ENCODE results near the gene UBE3B.

Gene UBE3B

DNA sequence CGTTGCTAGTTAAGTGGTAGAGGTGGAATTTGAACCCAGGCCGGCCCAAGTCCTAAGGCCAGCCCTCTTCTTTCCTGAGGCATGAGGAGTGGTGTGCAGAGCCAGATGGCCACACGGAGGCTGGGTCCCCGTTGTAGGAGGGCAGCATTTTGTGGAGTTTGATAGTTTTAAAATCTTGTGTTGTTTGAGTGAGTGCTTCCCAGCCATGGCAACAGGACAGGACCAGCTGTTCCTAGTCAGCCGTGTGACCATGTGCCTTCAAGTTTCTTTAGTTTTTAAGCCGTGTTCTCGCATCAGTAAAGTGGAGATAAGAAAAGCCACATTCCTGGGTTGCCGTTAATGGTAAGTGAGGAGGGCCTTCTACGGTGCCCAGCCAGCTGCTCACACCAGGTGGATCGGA, 44.4 kb downstream of the UBE3B start:
- Mint-ChIP-seq H3K27ac (no peak overlapping the region), H3K27me3 (no peaks in the 10 kb centered on the region), H3K36me3 (peaks cover 7% of the 10 kb centered on the region), H3K9me3 (no peaks in the 10 kb centered on the region), H3K4me3 (no peak overlapping the region), H3K4me1 (no peaks in the 10 kb centered on the region)

DNA sequence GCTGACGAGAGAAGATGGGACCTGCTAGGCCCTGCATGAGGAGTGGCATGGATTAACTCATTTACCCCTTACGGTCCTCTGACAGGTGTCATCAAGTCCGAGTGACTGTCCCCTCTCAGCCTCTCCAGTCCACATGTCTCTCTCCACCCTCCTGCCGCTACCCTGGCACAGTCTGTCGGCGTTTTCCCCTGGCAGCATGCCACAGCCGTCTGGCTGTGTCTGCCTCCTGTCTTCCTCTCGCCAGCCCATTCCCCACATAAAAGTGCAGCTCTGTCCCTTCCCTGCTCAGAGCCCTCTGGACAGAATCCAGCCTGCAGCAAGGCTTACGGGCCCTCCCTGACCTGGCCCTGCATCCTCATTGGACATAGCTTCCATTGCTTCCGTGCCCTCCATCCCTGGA, 45.6 kb downstream of the UBE3B start:
- H3K36me3 Mint-ChIP-seq = peaks cover 4% of the 10 kb centered on the region
- H3K4me3 Mint-ChIP-seq = no peak overlapping the region
- H3K27me3 Mint-ChIP-seq = no peaks in the 10 kb centered on the region
- H3K4me1 Mint-ChIP-seq = no peaks in the 10 kb centered on the region
- H3K27ac Mint-ChIP-seq = no peak overlapping the region
- no peaks in the 10 kb centered on the region for H3K9me3 Mint-ChIP-seq

DNA sequence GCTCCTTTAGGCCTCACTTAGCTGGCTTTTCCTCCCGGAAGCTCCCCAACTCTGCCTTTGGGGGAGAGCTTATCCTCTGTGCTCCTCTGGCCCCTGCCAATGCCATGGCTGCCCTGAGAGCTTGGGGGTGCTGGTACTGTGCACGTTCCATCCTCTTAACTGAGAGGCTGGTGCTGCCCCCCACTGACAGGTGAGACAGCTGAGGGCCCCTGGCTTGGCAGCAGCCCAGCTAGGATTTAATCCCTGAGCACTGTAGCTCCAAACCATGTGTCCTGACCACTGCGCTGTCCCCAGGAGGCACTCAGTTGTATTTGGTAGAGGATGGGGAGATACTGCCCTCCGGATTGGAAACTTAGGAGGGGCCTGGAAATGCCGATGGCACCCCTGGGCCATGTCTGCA, 46.1 kb downstream of the UBE3B start:
- Mint-ChIP-seq H3K9me3 (no peaks in the 10 kb centered on the region), H3K27me3 (no peaks in the 10 kb centered on the region), H3K27ac (no peak overlapping the region), H3K4me3 (no peak overlapping the region), H3K36me3 (peaks cover 4% of the 10 kb centered on the region), H3K4me1 (no peaks in the 10 kb centered on the region)

DNA sequence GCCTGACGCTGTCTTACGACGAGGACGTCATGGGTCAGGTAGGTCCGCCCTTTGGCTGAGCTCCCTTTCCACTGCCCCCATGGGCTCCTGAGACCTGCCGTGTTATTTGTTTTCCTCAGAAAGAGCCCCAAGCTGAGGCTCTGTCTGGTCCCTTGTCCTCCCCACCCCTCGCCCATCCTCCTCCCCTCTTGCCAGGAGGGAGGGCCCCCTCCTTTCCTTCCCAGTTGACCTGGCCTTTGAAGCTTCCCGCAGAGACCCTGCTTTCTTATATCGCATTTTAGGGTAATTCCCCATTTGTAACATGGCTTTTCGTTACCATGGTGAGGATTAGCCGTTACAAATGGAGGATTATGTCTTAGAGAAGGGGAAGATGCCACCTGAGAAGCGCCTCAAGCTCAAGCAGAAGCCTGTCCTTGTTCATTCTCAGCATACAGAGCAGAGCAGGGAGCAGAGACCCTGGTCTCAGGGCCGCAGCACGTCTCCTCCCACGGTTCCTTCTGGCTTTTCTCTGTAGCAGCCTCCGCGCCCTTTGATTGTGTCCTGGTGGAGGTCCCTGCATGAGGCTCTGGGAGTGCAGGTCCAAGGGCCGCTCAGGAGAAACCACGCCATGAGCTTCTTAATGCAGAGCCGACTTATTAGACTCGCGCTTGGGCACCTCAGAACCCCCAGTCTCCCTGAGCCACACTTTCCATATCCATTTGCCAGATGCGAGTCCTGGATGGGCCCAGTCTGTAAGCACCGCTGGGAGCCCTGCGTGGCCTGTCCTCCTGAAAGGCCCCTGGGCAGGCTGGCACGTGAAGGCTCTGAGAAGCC, 47.2 kb downstream of the UBE3B start:
- Mint-ChIP-seq H3K27me3 (no peaks in the 10 kb centered on the region), H3K9me3 (no peaks in the 10 kb centered on the region), H3K27ac (no peak overlapping the region), H3K4me1 (no peaks in the 10 kb centered on the region), H3K36me3 (peaks cover 4% of the 10 kb centered on the region), H3K4me3 (no peak overlapping the region)

DNA sequence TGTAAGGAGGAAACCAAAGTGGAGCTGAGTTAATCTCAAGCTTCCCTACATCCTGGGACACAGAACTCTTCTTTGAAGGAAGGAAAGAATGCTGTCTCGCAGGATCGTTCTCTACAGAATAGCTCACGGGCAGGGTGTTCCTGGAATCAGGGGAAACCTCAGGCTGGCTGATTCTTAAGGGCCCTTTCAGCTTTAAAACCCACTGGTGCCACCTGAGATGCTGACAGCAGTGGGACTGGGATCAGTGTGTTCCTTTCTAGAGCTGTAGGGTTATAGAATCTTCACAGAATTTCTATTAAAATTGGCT, 47.8 kb downstream of the UBE3B start:
- peaks cover 6% of the 10 kb centered on the region for H3K36me3 Mint-ChIP-seq
- H3K27me3 Mint-ChIP-seq = no peaks in the 10 kb centered on the region
- no peak overlapping the region for H3K27ac Mint-ChIP-seq
- no peaks in the 10 kb centered on the region for H3K9me3 Mint-ChIP-seq
- H3K4me1 Mint-ChIP-seq = no peaks in the 10 kb centered on the region
- no peak overlapping the region for H3K4me3 Mint-ChIP-seq

DNA sequence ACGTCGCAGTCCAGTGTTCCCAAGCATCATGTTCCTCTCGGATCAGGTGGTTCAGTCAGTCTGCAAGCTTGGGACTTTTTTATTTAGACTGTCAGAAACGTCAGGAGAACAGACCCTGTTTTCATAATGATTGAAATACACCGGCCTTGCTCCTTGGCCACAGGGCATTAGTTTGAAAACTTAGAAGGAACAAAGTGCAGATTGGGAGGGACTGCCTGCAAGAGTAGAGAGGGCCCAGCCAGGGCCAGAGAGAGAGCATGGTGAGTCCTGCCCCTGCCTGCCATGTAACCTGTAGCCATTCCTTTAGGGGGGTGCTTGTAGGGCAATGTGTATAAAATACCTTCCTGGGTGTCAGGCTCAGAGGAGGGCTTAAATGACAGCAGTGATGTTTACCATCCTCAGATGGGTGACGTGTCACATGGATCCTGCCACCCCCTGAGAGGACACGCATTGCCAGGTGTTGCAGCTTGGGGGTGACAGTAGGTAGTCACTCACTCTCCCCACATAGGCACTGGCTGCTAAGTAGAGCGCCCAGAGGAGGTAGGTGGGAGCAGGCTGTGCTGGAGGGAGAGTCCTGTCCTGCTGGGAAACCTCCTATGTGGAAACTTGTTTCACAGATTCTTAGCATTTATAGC, 50.2 kb downstream of the UBE3B start:
- peak overlapping the region; percentile 38 for H3K27ac Mint-ChIP-seq
- no peak overlapping the region for H3K4me3 Mint-ChIP-seq

DNA sequence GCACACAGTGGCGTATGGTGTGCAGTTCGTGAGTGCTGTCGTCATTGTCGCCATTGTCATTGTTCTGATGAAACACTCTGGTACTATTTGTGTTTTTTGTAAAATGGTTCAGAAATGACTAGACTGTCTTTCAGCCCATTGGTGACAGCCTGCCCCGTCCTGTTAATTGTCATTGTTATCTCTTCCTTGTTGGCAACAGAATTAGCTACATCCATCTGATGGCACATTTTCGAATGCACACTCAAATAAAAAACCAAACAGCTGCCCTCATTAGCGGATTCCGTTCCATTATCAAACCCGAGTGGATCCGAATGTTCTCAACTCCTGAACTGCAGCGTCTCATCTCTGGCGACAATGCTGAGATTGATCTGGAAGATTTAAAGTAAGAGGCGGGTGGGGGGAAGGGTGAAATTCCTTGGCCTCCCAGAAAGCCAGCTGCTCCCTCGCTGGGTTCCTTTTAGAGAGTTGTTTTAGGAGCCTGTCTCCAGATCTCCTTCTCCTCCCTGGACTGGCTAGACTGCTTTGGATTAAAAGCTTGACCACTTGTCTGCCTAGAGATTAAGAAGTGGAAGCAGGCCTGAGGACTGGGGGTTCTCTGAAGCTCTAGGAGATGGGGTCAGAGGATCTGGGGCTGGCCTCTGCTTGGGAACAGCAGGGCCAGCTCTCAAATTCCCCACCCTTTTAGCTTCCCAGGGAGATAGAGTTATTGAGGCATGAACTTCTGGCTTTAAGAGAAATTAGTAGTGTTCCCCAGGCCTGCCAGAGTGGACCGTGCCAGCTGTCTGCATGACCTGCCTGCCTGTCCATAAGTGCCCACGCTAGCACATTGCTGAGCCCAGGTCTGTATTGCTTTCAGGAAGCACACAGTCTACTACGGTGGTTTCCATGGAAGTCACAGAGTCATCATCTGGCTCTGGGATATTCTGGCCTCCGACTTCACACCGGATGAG, 52.5 kb downstream of the UBE3B start:
- Mint-ChIP-seq H3K9me3 (no peaks in the 10 kb centered on the region), H3K27me3 (no peaks in the 10 kb centered on the region), H3K36me3 (peaks cover 4% of the 10 kb centered on the region), H3K27ac (no peak overlapping the region), H3K4me1 (no peaks in the 10 kb centered on the region), H3K4me3 (no peak overlapping the region)

More for the DNA sequence above, 50.2 kb downstream of the UBE3B start:
- Mint-ChIP-seq H3K36me3 (peaks cover 6% of the 10 kb centered on the region), H3K9me3 (no peaks in the 10 kb centered on the region), H3K4me1 (no peaks in the 10 kb centered on the region), H3K27me3 (no peaks in the 10 kb centered on the region)

DNA sequence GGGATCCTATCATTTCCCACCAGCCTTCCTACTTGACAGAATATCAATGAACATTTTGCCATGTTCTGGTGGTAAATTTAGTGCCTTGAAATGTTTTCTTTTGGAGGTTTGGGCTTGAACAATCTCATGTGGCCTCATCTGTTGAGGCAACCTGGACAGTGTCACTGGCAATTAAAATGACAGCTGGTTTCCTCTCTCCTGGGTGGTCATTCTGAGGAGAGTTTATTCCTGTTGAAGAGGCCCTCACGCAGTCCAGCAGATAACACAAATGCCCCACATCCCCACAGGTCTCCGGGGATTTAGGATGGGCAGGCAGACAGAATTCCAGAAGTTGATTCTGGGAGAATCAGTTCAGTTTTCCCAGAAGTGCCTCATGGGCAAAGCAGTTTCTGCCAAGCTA, 54.0 kb downstream of the UBE3B start:
- H3K36me3 Mint-ChIP-seq = peaks cover 4% of the 10 kb centered on the region
- H3K4me3 Mint-ChIP-seq = no peak overlapping the region
- H3K9me3 Mint-ChIP-seq = no peaks in the 10 kb centered on the region
- H3K27ac Mint-ChIP-seq = no peak overlapping the region
- no peaks in the 10 kb centered on the region for H3K27me3 Mint-ChIP-seq
- no peaks in the 10 kb centered on the region for H3K4me1 Mint-ChIP-seq

DNA sequence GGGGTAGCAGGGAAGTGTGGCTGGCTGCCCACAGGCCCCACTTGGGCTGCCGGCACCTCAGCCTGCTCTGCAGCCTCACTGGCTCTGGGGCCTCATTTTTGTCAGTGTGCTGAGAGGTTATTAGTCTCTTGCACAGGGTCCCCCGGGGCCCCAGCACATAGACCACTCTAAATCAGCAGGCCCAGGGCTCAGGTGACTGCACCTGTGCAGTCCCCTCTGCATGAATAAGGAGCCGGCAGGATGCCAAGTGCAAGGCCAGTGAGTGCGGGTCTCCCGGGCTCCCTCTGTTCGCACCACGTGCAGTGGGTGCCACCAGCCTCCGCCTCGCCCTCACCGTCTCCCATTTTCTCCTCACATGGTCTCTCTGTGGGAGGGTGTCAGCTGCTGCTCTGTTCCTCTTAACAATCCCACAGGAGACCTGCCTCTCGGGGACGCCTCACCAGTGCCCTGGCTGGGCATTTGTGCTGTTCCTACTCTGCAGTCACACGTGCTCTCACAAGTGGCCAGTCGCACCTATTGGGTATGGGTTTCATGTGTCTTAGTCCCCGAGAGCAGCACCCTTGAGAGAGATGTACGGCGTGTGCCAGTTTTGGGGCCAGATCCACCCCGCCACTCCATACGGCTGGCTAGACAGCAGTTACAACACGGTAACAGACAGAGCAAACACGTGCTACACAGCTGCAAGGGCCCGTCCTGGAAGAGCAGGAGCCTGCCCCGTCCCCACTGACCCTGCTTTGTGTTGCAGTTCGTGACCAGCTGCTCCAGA, 55.5 kb downstream of the UBE3B start:
- Mint-ChIP-seq H3K9me3 (no peaks in the 10 kb centered on the region), H3K36me3 (peaks cover 4% of the 10 kb centered on the region), H3K4me3 (no peak overlapping the region), H3K27ac (no peak overlapping the region), H3K27me3 (no peaks in the 10 kb centered on the region), H3K4me1 (no peaks in the 10 kb centered on the region)

DNA sequence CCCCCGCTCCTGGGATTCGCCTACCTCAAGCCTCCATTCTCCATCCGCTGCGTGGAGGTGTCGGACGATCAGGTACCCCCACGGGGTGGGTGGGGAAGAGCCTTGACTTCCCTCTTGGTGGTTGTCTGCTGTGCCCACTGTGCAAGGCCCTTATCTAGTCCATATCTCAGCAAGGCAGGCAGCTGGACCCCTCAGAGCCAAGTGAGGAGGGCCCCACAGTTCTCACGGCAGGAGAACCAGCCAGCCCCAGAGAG, 56.0 kb downstream of the UBE3B start:
- H3K4me1 Mint-ChIP-seq = no peaks in the 10 kb centered on the region
- H3K27me3 Mint-ChIP-seq = no peaks in the 10 kb centered on the region
- peaks cover 4% of the 10 kb centered on the region for H3K36me3 Mint-ChIP-seq
- no peak overlapping the region for H3K27ac Mint-ChIP-seq
- H3K9me3 Mint-ChIP-seq = no peaks in the 10 kb centered on the region
- no peak overlapping the region for H3K4me3 Mint-ChIP-seq

DNA sequence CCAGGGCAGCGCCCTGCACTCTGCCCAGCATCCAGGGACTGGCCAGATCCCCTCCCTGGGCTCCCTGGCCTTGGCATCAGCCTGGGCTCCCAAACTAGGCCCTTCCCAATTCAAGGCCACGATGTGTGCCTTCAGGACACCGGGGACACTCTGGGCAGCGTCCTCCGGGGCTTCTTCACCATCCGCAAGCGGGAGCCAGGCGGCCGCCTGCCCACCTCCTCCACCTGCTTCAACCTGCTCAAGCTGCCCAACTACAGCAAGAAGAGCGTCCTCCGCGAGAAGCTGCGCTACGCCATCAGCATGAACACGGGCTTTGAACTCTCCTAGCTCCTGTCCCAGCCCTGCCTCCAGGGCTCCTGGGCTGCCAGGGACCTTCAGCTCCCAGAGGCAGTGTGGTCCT, 57.0 kb downstream of the UBE3B start:
- Mint-ChIP-seq H3K36me3 (peaks cover 4% of the 10 kb centered on the region), H3K27me3 (no peaks in the 10 kb centered on the region), H3K27ac (no peak overlapping the region), H3K4me3 (no peak overlapping the region), H3K4me1 (no peaks in the 10 kb centered on the region), H3K9me3 (no peaks in the 10 kb centered on the region)

DNA sequence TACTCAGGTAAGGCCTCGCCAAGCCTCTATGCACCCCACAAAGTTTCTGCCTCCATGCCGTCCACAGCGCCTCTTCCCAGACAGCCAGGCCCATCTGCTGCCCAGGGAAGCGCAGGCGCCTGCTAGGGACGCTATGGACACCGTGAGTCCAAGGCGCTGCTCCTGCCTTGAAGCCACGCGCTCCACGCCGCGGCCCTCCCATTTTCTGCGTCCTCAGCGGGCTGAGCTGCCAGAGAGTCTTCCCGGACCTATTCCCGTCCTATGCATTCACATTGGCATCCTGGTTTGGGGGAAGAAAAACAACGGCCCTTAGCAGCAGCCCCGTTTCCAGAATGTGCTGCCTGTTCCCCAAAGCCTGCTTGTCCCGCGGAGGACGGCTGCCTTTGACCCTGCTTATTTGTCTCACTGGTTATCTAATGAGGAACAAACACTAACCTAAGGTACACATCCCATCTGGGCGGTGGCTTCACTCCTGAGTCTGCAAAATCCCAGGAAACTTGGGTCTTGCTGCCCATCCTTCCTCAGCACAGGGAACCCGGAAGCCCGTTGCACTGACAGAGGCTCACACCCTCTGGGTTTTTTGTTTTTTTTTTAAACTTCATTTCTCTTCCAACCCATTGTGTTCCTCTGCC, 57.9 kb downstream of the UBE3B start:
- no peaks in the 10 kb centered on the region for H3K4me1 Mint-ChIP-seq
- no peak overlapping the region for H3K27ac Mint-ChIP-seq
- H3K36me3 Mint-ChIP-seq = peaks cover 1% of the 10 kb centered on the region
- no peaks in the 10 kb centered on the region for H3K27me3 Mint-ChIP-seq
- H3K4me3 Mint-ChIP-seq = no peak overlapping the region
- no peaks in the 10 kb centered on the region for H3K9me3 Mint-ChIP-seq

DNA sequence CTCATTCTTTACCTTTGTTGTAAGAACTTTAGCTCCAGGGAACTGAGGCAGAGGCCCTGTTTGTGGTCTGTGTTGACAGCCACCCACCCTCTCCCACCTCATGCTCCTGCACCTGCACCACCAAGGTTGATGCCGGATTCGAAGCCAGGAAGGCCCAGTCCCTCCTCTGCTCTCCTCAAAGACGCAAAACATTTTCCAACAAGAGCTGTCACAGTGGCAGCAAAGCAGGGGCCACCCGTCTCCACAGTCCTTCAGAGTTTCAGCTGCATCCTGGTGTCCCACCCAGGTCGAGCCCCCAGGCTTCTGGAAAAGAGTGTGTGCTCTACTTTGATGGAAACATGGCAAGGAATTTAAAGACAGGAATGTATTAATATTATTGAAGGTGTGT, 58.4 kb downstream of the UBE3B start:
- no peak overlapping the region for H3K4me3 Mint-ChIP-seq
- H3K36me3 Mint-ChIP-seq = peaks cover 1% of the 10 kb centered on the region
- H3K27me3 Mint-ChIP-seq = no peaks in the 10 kb centered on the region
- H3K27ac Mint-ChIP-seq = no peak overlapping the region
- H3K9me3 Mint-ChIP-seq = no peaks in the 10 kb centered on the region
- H3K4me1 Mint-ChIP-seq = no peaks in the 10 kb centered on the region

DNA sequence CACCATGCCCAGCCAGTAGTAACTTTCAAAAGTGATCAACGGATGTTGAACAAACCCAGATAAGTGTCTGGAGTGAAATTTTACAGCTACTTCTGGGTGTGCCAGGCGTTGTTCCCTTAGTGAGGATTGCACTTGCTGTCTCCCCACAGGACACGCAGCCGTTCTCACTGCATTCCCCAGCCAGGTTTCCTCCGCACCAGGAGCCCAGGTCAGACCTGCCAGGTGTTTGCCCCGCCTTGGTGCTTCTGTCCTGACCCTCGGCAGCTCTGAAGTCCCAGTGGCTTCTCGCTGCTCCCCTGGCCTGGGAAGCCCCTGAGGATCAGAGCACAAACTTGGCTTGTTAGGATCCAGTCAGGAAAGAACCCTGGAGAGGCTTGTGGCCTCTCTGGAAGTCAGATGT, 59.7 kb downstream of the UBE3B start:
- Mint-ChIP-seq H3K4me3 (no peak overlapping the region), H3K4me1 (no peaks in the 10 kb centered on the region), H3K9me3 (no peaks in the 10 kb centered on the region), H3K27ac (no peak overlapping the region), H3K36me3 (peaks cover 1% of the 10 kb centered on the region), H3K27me3 (no peaks in the 10 kb centered on the region)

DNA sequence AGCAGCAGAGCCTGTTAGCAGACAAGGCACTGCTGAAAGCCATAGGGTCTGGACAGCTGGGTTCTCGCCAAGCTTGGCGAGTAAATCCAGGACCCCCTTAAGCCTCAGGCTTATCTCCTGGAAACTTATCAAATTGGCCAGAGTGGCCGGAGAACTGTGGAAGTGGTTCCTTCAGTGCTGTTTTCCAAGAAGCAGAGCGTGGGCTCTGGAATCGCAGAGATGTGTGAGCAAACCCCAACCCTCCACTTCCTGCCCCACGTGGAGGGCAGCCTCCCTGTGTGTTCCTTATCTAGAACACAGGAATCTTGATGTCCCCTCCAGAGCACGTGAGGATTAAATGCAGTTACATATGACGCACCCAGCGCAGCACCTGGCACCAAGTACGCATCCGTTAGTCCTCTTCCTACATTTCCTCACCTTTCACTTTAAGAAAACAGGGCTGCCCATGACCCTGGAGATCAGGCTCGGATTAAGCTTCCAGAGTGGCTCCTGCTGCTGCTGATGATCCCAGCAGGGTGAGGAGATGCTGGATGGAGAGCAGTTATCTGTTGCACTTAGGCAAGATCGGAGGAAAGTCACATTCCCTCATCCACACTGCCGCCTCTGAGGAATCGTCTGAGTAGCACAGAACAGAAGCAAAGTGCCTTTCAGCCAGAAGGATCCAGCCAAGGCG, 60.9 kb downstream of the UBE3B start:
- Mint-ChIP-seq H3K27me3 (no peaks in the 10 kb centered on the region), H3K4me1 (no peaks in the 10 kb centered on the region), H3K4me3 (no peak overlapping the region), H3K36me3 (peaks cover 1% of the 10 kb centered on the region), H3K9me3 (no peaks in the 10 kb centered on the region), H3K27ac (no peak overlapping the region)
